Measurements from ENCODE around the gene ZNF189. TPM values are rescaled to one million over a fixed set of nuclear protein-coding genes. Genes with fewer than 3 reads are reported as not detected.

The ZNF189 gene
- total RNA-seq, 1 experiment from 2014 or later = 14.6 TPM

GRCh38 chr9:101418518-101419430, 20.1 kb downstream of the ZNF189 start:
- DNase-seq (ENCODE audit: low read depth) = peak; percentile 48

- DNase-seq (ENCODE audit: low read depth) = no peak
These were observed 21.2 kb downstream of the ZNF189 start for GRCh38 chr9:101419863-101420262.

DNA sequence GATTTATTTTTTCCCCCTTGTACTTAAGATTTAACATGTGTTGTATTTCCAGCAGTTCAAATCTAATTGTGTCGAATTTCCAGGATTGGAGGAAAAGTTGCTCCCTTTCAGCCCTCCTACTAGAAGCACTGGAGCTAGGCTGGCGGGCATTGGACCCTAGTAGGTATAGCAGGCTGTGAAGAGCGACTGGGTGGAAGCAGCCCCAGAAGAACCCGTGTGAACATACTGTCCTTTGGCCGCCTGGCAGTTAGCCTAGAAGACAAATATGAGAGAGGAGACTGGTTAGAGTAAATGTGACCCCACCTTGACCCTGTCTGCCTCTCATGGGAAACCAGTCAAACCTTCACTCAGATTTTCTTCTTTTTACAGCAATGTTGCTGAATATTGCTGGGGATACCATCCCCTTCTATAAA, 23.0 kb downstream of the ZNF189 start:
- DNase-seq (ENCODE audit: low read depth) = no peak

GRCh38 chr9:101427358-101427757, 28.7 kb downstream of the ZNF189 start:
- DNase-seq (ENCODE audit: low read depth) = no peak

- no peak for DNase-seq (ENCODE audit: low read depth)
These were observed 29.5 kb downstream of the ZNF189 start for GRCh38 chr9:101427957-101428655.

- no peak for DNase-seq (ENCODE audit: low read depth)
These were observed 30.3 kb downstream of the ZNF189 start for GRCh38 chr9:101428909-101429308.

DNA sequence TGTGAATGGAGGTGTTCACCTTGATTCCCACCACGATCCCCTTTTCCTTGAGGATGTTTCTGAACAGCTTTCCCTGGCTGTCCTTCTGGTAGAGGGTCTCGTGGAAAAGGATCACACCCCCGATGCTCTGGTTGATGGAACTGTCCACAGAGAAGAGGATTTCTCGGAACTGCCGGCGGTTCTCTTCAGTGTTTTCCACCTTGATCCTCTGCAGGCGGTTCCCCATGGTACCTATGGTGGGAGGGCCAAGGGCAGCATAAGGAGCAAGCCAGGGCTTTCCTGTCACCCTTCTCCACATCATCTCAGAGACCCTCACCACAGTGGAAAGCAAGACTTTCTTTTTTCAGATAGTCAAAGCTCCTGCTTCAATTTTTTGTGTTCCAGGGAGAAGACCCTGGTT, 31.1 kb downstream of the ZNF189 start:
- DNase-seq (ENCODE audit: low read depth) = no peak

GRCh38 chr9:101432171-101432570, 33.5 kb downstream of the ZNF189 start:
- DNase-seq (ENCODE audit: low read depth) = no peak

- DNase-seq (ENCODE audit: low read depth) = no peak
These were observed 34.1 kb downstream of the ZNF189 start for GRCh38 chr9:101432740-101433139.

GRCh38 chr9:101433229-101433628, 34.6 kb downstream of the ZNF189 start:
- DNase-seq (ENCODE audit: low read depth) = no peak

DNA sequence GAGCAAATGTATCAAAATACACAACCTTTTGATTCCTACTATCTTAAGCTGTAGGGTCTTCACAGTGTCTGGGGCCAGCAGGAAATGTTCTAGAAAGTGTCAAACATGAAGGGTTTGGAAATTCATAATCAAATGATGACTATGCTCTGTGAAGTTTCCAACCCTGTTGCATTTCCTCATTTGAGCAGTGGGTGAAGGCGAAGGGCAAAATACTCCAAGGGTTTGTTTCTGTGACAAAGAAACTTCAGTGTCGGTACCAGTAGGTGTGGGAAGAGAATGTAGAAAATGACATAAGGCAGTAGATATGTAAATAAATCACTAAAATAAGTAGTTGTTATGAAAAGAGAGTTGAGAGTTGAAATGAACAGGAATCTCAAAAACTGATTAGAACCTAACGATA, 36.3 kb downstream of the ZNF189 start:
- DNase-seq (ENCODE audit: low read depth) = no peak

DNA sequence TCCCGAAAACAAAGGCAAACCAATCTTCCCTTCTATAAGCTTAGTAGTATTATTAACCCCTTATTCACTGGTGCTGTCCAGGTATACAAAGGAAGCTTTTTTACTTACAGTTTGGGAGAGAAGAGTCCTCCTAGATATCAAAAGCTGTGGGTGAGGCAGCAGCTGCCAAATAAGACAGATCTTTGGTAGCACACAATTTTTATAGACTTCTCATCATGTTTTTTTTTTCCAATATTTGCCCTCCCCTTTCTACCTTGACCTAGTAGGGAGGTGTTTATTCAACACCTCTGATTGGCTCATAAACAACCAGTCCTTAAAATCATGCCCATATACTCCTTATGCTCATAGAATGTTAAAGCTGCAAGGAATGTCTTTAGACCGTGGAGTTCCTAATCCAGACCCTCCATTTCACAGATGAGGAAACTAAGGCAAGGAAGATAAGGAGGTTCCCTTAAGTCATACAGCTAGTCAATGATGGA, 37.0 kb downstream of the ZNF189 start, which contains the start of gene ALDOB:
TSS of gene ALDOB (minus strand) at position 174 of the 479 bp plus-strand sequence. CDS start 4,887 bp downstream, outside the sequence.
- no peak for DNase-seq (ENCODE audit: low read depth)

DNA sequence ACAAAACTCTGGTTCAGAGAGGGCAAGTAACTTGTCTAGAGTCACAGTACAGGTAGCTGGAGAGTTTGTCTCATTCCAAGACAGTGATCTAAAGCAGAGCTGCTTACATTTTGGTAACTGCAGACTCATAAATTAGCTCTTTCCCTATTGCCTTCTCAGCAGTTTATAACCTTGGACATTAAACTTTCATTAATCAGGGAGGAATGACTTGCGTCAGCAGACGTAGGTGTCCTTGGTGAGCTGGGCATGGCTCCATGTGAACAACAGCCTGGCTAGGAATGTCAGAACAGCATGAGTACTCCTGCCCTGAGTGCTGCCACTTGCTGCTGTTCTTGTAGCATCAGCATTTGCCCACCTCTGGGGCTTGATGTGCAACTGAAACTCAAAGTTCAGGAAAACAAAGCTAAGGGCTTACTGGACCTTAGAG, 39.2 kb downstream of the ZNF189 start:
- no peak for DNase-seq (ENCODE audit: low read depth)

DNA sequence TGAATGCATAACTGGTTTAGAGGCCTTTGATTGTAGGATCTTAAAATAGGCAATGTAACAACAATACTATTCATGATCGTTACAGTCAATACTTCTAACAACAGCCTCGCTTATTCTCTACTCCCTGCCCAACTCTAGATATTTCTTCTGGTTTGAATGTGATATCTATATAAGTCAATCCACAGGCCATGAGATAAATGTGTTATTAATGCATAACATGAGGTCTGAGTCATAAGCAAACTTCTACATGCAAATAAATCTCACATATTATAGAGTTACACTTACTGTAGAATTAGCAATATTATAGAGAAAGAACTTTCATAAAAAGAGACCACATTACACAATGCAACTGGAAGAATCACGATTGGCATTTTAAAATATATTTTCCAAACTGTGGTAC, 39.9 kb downstream of the ZNF189 start:
- DNase-seq (ENCODE audit: low read depth) = no peak

DNA sequence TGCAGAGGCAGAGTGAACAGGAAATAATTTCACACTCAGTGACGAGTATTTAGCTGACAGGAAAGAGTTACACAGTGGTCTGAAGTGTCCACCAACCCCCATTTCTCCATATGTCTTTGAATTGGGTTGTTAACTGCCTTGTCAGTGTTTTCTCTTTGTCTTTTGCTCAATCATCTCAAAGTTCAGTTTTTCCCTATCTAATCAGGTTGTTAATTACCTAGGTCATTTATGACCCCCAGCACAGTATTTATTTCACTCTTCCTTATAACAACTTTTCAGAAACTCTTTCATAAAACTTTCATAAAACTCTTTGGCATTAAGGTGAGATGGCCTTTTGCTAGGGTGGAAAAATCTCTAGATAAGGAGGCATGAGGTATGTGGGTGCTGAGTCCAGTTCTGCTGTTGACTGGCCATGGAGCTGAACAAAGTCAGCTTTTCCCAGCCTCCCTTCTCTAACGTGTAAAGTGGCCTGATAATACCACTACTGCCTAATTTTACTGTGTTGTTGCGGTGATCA, 42.1 kb downstream of the ZNF189 start:
- no peak for DNase-seq (ENCODE audit: low read depth)

GRCh38 chr9:101442318-101442717, 43.7 kb downstream of the ZNF189 start:
- no peak for DNase-seq (ENCODE audit: low read depth)

GRCh38 chr9:101442736-101443135, 44.1 kb downstream of the ZNF189 start:
- no peak for DNase-seq (ENCODE audit: low read depth)

DNA sequence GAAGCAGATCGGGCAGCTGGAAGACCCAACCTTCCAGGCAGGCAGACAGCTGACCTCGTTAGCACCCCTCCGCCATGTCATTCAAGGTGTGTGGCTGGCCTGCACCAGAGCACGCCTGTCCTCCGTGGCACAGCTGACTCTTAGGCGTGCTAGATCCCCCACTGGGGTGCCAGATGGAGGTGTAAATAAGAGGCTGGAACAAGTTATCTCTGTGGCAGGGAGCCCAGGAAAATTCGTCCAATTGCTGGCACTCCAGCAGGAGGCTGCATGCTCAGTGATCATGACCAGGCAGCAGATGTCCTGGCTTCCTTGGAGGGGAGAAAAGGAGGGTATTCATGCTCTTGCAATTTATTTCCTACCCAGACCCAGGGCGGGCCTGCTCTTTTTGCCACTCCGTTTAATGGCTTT, 44.7 kb downstream of the ZNF189 start:
- no peak for DNase-seq (ENCODE audit: low read depth)

DNA sequence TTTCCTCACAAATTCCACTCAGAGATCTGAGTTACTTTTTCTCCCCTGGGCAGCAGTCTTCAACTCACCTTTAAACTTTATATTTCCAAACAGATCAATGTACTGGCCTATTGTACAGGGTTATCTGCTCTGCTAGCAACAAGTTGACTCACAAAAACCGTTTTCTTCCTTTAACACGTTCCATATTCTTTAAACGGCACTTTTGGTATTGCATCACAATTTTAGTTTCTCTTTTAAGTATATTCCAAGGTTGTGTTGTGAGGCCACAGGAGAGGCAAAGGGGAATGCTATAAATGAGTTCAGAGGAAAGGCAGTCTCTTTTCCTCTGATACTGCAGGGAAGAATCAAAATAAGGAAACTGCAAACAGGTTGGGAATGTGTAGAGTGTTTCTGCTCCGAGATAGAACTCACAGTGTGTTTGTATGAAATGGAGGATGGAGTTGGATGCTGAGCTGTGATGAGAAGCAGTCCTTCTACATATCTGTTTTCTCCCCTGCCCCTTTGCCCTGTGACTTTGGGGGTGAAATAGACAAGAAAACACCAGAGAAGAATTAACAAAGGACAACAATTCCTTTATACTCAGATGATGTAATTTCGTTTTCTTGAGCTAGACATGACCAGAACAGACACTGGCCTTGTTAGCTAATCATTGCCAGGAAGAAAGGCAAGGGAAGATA, 46.8 kb downstream of the ZNF189 start:
- peak; percentile 19 for DNase-seq (ENCODE audit: low read depth)

DNA sequence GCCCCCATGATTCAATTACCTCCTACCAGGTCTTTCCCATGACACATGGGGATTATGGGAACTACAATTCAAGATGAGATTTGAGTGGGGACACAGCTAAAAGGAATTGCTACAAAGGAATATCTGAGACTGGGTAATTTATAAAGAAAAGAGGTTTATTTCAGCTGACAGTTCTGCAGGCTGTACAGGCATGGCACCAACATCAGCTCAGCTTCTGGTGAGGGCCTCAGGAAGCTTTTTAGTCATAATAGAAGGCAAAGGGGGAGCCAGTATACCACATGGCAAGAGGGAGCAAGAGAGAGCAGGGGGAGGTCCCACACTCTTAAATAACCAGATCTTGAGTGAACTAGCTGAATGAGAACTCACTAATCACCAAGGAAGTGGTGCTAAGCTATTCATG, 48.1 kb downstream of the ZNF189 start:
- no peak for DNase-seq (ENCODE audit: low read depth)

DNA sequence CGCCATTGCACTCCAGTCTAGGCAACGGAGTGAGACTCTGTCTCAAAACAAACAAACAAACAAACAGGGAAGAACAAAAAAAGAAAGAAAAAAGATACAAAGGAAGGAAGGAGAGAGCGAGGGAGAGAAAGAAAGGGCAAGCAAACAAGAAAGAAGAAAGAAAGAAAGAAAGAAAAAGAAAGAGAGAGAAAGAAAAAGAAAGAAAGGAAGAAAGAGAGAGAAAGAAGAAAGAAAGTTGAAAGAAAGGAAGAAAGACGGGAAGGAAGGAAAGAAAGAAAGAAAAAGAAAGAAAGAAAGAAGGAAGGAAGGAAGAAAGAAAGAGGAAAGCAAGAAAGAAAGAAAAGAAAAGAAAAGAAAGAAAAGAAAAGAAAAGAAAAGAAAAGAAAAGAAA, 50.0 kb downstream of the ZNF189 start:
- DNase-seq (ENCODE audit: low read depth) = no peak
